Endodermal cell (in vitro differentiated cells): ENCODE results near the gene NFATC1. TPM values are rescaled to one million over a fixed set of nuclear protein-coding genes. Genes with fewer than 3 reads are reported as not detected.

Source experiments
- DNase-seq: peaks from one replicate; pipeline ENCODE4 v3.0.0-alpha.2; 2017
- H3K27ac ChIP-seq: 2 replicates; pipeline ENCODE4 v1.5.1; 2013; ENCODE audit warnings: mild to moderate bottlenecking, low read depth, low read length, moderate library complexity
- H3K27me3 ChIP-seq: 2 replicates; pipeline ENCODE4 v1.6.1; 2013; ENCODE audit warnings: mild to moderate bottlenecking, low read length, moderate library complexity; ENCODE audit not compliant: insufficient read depth, control insufficient read depth, poor library complexity, severe bottlenecking
- H3K36me3 ChIP-seq: 2 replicates; pipeline ENCODE4 v1.7.0; 2013; ENCODE audit warnings: mild to moderate bottlenecking, low read length, moderate library complexity; ENCODE audit not compliant: control insufficient read depth, insufficient read depth
- H3K4me1 ChIP-seq: one replicate; pipeline ENCODE4 v1.7.0; 2013; ENCODE audit warnings: low read length; ENCODE audit not compliant: control insufficient read depth, insufficient read depth
- H3K4me3 ChIP-seq: 2 replicates; pipeline ENCODE4 v1.5.1; 2013; ENCODE audit warnings: mild to moderate bottlenecking, low read length, moderate library complexity
- H3K9ac ChIP-seq: 2 replicates; pipeline ENCODE4 v1.6.1; 2013; ENCODE audit warnings: mild to moderate bottlenecking, low read length, moderate library complexity; ENCODE audit not compliant: poor library complexity, severe bottlenecking; ENCODE audit errors: extremely low read depth
- H3K9me3 ChIP-seq: 2 replicates; pipeline ENCODE4 v1.6.1; 2013; ENCODE audit warnings: mild to moderate bottlenecking, low read length, moderate library complexity; ENCODE audit not compliant: control insufficient read depth
- H3K27ac Mint-ChIP-seq: 2 replicates; pipeline ENCODE4 v1.8.0; 2020; ENCODE audit warnings: mixed read lengths
- H3K27me3 Mint-ChIP-seq: 2 replicates; pipeline ENCODE4 v1.8.0; 2021; ENCODE audit warnings: mild to moderate bottlenecking, mixed read lengths; ENCODE audit not compliant: insufficient read depth
- H3K36me3 Mint-ChIP-seq: 2 replicates; pipeline ENCODE4 v1.8.0; 2020; ENCODE audit warnings: low read depth, mixed read lengths
- H3K4me1 Mint-ChIP-seq: 2 replicates; pipeline ENCODE4 v1.8.0; 2020; ENCODE audit warnings: mixed read lengths
- H3K4me3 Mint-ChIP-seq: 2 replicates; pipeline ENCODE4 v1.8.0; 2020; ENCODE audit warnings: mild to moderate bottlenecking, moderate library complexity, mixed read lengths
- H3K9me3 Mint-ChIP-seq: 2 replicates; pipeline ENCODE4 v1.8.0; 2020; ENCODE audit warnings: mild to moderate bottlenecking, mixed read lengths
- WGBS, 2 experiments: methylation state at CpG; one replicate each; pipeline versions ENCODE4 v1.1.5 to v1.1.7; 2013; ENCODE audit warnings: missing lambda C conversion rate in 2 of 2, mixed read lengths in 1 of 2; ENCODE audit not compliant: insufficient coverage in 1 of 2, insufficient read length in 1 of 2; 5-methylcytosine and 5-hydroxymethylcytosine counted together
- total RNA-seq, 2 donors: library from RNA; stranded (reverse); fragmentation: NEBNext Ultra II Directional in 1 of 2; extraction: Animal tissue kit (Norgen Biotek cat#: 25700) in 1 of 2; gene quantifications; 2 replicates in 1 of 2; 3 replicates in 1 of 2; pipeline ENCODE4 v1.2.1, GENCODE V29; 2021
- TF ChIP-seq, protein P1 (sequence below): fragments of 200-600 bp; sonication (generic); conservative IDR thresholded peaks from 2 replicates; pipeline ENCODE4 v1.5.0; 2021; ENCODE audit warnings: antibody characterized with exemption, mild to moderate bottlenecking

NFATC1 gene
- total RNA-seq, 2 donors from 2014 or later, result 23.4 to 32.5 TPM

DNA sequence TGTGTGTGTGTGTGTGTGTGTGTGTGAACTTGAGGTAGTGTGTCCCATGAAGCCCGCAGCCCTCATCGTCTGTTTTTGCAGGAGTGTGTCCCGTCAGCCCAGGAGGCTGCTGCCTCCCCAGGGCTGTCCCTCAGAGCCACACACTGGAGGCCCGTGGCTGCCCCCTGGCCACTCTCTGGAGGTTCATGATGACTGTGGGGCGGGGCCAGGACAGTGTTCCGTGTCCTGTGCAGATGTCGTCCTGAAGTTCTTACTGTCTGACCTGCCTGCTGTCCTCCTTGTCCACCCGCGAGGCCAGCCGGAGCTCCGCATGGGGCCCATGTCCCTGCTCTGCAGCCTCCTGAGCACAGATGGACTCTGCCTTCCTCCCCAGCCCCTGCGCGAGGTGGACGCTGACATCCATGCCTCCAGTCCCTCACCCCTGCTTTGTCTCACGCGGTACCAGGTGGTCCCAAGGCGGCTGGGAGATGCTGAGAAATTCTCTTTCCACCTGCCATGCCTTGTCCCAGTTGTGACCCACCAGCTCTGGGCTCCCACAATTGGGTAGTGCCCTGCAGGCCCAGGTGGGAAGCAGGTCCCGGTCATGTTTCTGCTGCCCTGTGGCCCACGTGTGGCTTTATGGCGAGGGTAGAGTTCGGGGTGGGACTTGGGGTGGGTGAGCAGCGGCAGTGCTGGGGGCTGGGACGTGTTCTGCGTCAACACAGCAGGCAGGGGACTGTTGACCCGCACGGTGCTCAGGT is 92.8 kb downstream of the NFATC1 start:
- H3K27ac Mint-ChIP-seq, result no peak overlapping the region
- Histone ChIP-seq H3K36me3 (peaks cover 4% of the 10 kb centered on the region), H3K9ac (no peak overlapping the region), H3K9me3 (no peaks in the 10 kb centered on the region), H3K27me3 (no peaks in the 10 kb centered on the region), H3K27ac (no peak overlapping the region), H3K4me3 (no peak overlapping the region), H3K4me1 (no peaks in the 10 kb centered on the region)
- TF ChIP-seq, protein P1, sequence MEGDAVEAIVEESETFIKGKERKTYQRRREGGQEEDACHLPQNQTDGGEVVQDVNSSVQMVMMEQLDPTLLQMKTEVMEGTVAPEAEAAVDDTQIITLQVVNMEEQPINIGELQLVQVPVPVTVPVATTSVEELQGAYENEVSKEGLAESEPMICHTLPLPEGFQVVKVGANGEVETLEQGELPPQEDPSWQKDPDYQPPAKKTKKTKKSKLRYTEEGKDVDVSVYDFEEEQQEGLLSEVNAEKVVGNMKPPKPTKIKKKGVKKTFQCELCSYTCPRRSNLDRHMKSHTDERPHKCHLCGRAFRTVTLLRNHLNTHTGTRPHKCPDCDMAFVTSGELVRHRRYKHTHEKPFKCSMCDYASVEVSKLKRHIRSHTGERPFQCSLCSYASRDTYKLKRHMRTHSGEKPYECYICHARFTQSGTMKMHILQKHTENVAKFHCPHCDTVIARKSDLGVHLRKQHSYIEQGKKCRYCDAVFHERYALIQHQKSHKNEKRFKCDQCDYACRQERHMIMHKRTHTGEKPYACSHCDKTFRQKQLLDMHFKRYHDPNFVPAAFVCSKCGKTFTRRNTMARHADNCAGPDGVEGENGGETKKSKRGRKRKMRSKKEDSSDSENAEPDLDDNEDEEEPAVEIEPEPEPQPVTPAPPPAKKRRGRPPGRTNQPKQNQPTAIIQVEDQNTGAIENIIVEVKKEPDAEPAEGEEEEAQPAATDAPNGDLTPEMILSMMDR, result no peak
- peaks cover 24% of the 10 kb centered on the region for H3K36me3 Mint-ChIP-seq
- no peaks in the 10 kb centered on the region for H3K9me3 Mint-ChIP-seq
- no peaks in the 10 kb centered on the region for H3K4me1 Mint-ChIP-seq
- DNase-seq, result no peak
- H3K4me3 Mint-ChIP-seq, result no peak overlapping the region
- 94 to 95% methylated on average over 21 to 26 of the region's 26 CpGs for WGBS, 2 experiments
- no peaks in the 10 kb centered on the region for H3K27me3 Mint-ChIP-seq

- Mint-ChIP-seq H3K27me3 (no peaks in the 10 kb centered on the region), H3K4me3 (no peak overlapping the region), H3K27ac (no peak overlapping the region), H3K36me3 (peaks cover 24% of the 10 kb centered on the region), H3K9me3 (no peaks in the 10 kb centered on the region), H3K4me1 (no peaks in the 10 kb centered on the region)
- H3K9me3 ChIP-seq, result no peaks in the 10 kb centered on the region
- H3K4me3 ChIP-seq, result no peak overlapping the region
- no peak overlapping the region for H3K9ac ChIP-seq
- WGBS, 2 experiments, result 94 to 95% methylated on average over 28 to 32 of the region's 32 CpGs
- no peaks in the 10 kb centered on the region for H3K4me1 ChIP-seq
- TF ChIP-seq, protein P1, result no peak
- peaks cover 4% of the 10 kb centered on the region for H3K36me3 ChIP-seq
- H3K27ac ChIP-seq, result no peak overlapping the region
- no peaks in the 10 kb centered on the region for H3K27me3 ChIP-seq
- no peak for DNase-seq
Measured at GRCh38 chr18:79489051-79489898, 93.5 kb downstream of the NFATC1 start.

DNA sequence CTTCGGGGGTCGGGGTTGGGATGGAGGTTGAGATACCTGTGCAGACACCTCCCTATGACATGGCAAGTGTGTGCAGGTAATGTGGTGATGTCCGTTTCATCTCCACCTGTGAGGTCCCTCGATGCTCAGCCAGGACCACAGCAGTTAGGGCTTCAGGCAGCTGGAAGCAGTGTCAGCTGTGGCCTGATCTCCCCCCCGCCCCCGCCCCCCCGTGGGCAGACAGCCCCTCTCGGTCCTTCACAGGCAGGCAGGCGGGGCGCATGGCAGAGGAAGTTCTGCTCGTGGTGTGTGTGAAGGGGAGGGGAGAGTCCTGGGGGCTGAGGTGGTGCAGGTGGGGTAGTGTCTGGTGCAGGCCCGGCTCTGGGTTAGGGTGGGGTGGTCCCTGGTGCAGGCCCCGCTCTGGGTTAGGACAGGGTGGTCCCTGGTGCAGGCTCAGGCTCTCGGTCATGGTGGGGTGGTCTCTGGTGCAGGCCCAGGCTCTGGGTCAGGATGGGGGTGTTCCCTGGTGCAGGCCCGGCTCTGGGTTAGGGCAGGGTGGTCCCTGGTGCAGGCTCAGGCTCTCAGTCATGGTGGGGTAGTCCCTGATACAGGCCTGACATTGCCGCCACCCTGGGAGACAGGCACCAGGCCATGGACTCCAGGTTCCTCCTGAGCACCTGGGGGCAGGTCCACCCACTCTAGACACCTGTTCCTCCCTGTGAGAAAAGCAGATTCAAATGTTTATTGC is 94.3 kb downstream of the NFATC1 start:
- H3K4me1 ChIP-seq, result no peaks in the 10 kb centered on the region
- TF ChIP-seq, protein P1, result no peak
- H3K27ac ChIP-seq, result no peak overlapping the region
- 90 to 100% methylated on average over 8 to 16 of the region's 16 CpGs for WGBS, 2 experiments
- Mint-ChIP-seq H3K27me3 (no peaks in the 10 kb centered on the region), H3K9me3 (no peaks in the 10 kb centered on the region), H3K4me1 (no peaks in the 10 kb centered on the region), H3K27ac (no peak overlapping the region), H3K4me3 (no peak overlapping the region), H3K36me3 (peaks cover 24% of the 10 kb centered on the region)
- H3K9ac ChIP-seq, result no peak overlapping the region
- no peaks in the 10 kb centered on the region for H3K27me3 ChIP-seq
- H3K9me3 ChIP-seq, result no peaks in the 10 kb centered on the region
- no peak overlapping the region for H3K4me3 ChIP-seq
- H3K36me3 ChIP-seq, result peaks cover 4% of the 10 kb centered on the region
- no peak for DNase-seq
